Measurements from ENCODE around the gene MEDAG. TPM values are rescaled to one million over a fixed set of nuclear protein-coding genes. Genes with fewer than 3 reads are reported as not detected.
A peak's percentile ranks its signal among the peaks of the same experiment; 100 is the strongest.

MEDAG gene
- total RNA-seq = not detected

- Mint-ChIP-seq H3K4me1 (ENCODE audit: low read depth) (peaks cover 15% of the 10 kb centered on the region), H3K9me3 (ENCODE audit: insufficient read depth) (no peaks in the 10 kb centered on the region), H3K4me3 (no peak within 1 kb of the TSS), H3K36me3 (ENCODE audit: low read depth) (peaks cover 2% of the 10 kb centered on the region), H3K27me3 (ENCODE audit: low read depth) (peaks cover 68% of the 10 kb centered on the region), H3K27ac (no peak within 1 kb of the TSS)
- POLR2A ChIA-PET = no interaction called here
- DNase-seq = no peak
- CTCF ChIA-PET = no interaction called here
- no peak for ATAC-seq
Observed at GRCh38 chr13:30905932-30906383, at the start of gene MEDAG. TSS of gene MEDAG (plus strand) at chr13:30906271. CDS start at chr13:30906516, 245 bp downstream.

GRCh38 chr13:30857018-30857417, 49.1 kb upstream of the MEDAG start:
- no peak for ATAC-seq
- H3K9me3 Mint-ChIP-seq (ENCODE audit: insufficient read depth) = no peaks in the 10 kb centered on the region
- H3K4me3 Mint-ChIP-seq = no peak overlapping the region
- POLR2A ChIA-PET = interaction anchor here (0.6 kb wide), 1 partner anchor 1508 kb away, joined by 3 read pairs; no protein-coding TSS in a partner anchor
- H3K4me1 Mint-ChIP-seq (ENCODE audit: low read depth) = no peaks in the 10 kb centered on the region
- CTCF ChIA-PET = interaction anchor here (5.8 kb wide), 1 partner anchor 10 kb away, joined by 40 read pairs; no protein-coding TSS in a partner anchor
- H3K27ac Mint-ChIP-seq = no peak overlapping the region
- peaks cover 5% of the 10 kb centered on the region for H3K27me3 Mint-ChIP-seq (ENCODE audit: low read depth)
- H3K36me3 Mint-ChIP-seq (ENCODE audit: low read depth) = no peaks in the 10 kb centered on the region
- no peak for DNase-seq

GRCh38 chr13:30857636-30858035, 48.4 kb upstream of the MEDAG start:
- Mint-ChIP-seq H3K4me1 (ENCODE audit: low read depth) (no peaks in the 10 kb centered on the region), H3K9me3 (ENCODE audit: insufficient read depth) (no peaks in the 10 kb centered on the region), H3K27ac (no peak overlapping the region), H3K27me3 (ENCODE audit: low read depth) (peaks cover 2% of the 10 kb centered on the region), H3K36me3 (ENCODE audit: low read depth) (no peaks in the 10 kb centered on the region), H3K4me3 (no peak overlapping the region)
- no peak for DNase-seq
- CTCF ChIA-PET = interaction anchor here (5.8 kb wide), 1 partner anchor 10 kb away, joined by 40 read pairs; no protein-coding TSS in a partner anchor
- POLR2A ChIA-PET = interaction anchor here (0.6 kb wide), 1 partner anchor 1507 kb away, joined by 3 read pairs; no protein-coding TSS in a partner anchor
- no peak for ATAC-seq

- Mint-ChIP-seq H3K27me3 (ENCODE audit: low read depth) (peaks cover 2% of the 10 kb centered on the region), H3K27ac (no peak overlapping the region), H3K36me3 (ENCODE audit: low read depth) (no peaks in the 10 kb centered on the region), H3K4me3 (no peak overlapping the region), H3K9me3 (ENCODE audit: insufficient read depth) (no peaks in the 10 kb centered on the region), H3K4me1 (ENCODE audit: low read depth) (no peaks in the 10 kb centered on the region)
- DNase-seq (no peak), ATAC-seq (no peak)
- POLR2A ChIA-PET = no interaction called here
- CTCF ChIA-PET = no interaction called here
Observed at GRCh38 chr13:30859326-30859725, 46.7 kb upstream of the MEDAG start.

GRCh38 chr13:30861163-30861562, 44.9 kb upstream of the MEDAG start:
- ATAC-seq (no peak), DNase-seq (no peak)
- Mint-ChIP-seq H3K27me3 (ENCODE audit: low read depth) (peaks cover 11% of the 10 kb centered on the region), H3K9me3 (ENCODE audit: insufficient read depth) (no peaks in the 10 kb centered on the region), H3K27ac (no peak overlapping the region), H3K4me1 (ENCODE audit: low read depth) (no peaks in the 10 kb centered on the region), H3K36me3 (ENCODE audit: low read depth) (no peaks in the 10 kb centered on the region), H3K4me3 (no peak overlapping the region)
- CTCF ChIA-PET = no interaction called here
- POLR2A ChIA-PET = no interaction called here

GRCh38 chr13:30861836-30862467, 44.1 kb upstream of the MEDAG start:
- CTCF ChIA-PET = no interaction called here
- Mint-ChIP-seq H3K27ac (no peak overlapping the region), H3K27me3 (ENCODE audit: low read depth) (peaks cover 17% of the 10 kb centered on the region), H3K4me1 (ENCODE audit: low read depth) (no peaks in the 10 kb centered on the region), H3K36me3 (ENCODE audit: low read depth) (no peaks in the 10 kb centered on the region), H3K9me3 (ENCODE audit: insufficient read depth) (no peaks in the 10 kb centered on the region), H3K4me3 (no peak overlapping the region)
- DNase-seq (no peak), ATAC-seq (no peak)
- POLR2A ChIA-PET = no interaction called here

GRCh38 chr13:30862707-30863106, 43.4 kb upstream of the MEDAG start:
- no peak for ATAC-seq
- H3K27ac Mint-ChIP-seq = no peak overlapping the region
- H3K4me3 Mint-ChIP-seq = no peak overlapping the region
- no peaks in the 10 kb centered on the region for H3K36me3 Mint-ChIP-seq (ENCODE audit: low read depth)
- ChIA-PET POLR2A (no interaction called here), CTCF (interaction anchor here (1.0 to 1.1 kb wide), 2 partner anchors 8 to 182 kb away, joined by 3 read pairs; no protein-coding TSS in a partner anchor)
- peaks cover 20% of the 10 kb centered on the region for H3K27me3 Mint-ChIP-seq (ENCODE audit: low read depth)
- H3K9me3 Mint-ChIP-seq (ENCODE audit: insufficient read depth) = no peaks in the 10 kb centered on the region
- H3K4me1 Mint-ChIP-seq (ENCODE audit: low read depth) = no peaks in the 10 kb centered on the region
- DNase-seq = no peak

- ChIA-PET CTCF (interaction anchor here (1.0 to 1.1 kb wide), 2 partner anchors 9 to 181 kb away, joined by 3 read pairs; no protein-coding TSS in a partner anchor), POLR2A (no interaction called here)
- Mint-ChIP-seq H3K9me3 (ENCODE audit: insufficient read depth) (no peaks in the 10 kb centered on the region), H3K36me3 (ENCODE audit: low read depth) (no peaks in the 10 kb centered on the region), H3K4me1 (ENCODE audit: low read depth) (no peaks in the 10 kb centered on the region), H3K4me3 (no peak overlapping the region), H3K27me3 (ENCODE audit: low read depth) (peaks cover 24% of the 10 kb centered on the region), H3K27ac (no peak overlapping the region)
- DNase-seq (no peak), ATAC-seq (no peak)
Observed at GRCh38 chr13:30863231-30863630, 42.8 kb upstream of the MEDAG start.

GRCh38 chr13:30863796-30864195, 42.3 kb upstream of the MEDAG start:
- DNase-seq (no peak), ATAC-seq (no peak)
- no peak overlapping the region for H3K4me3 Mint-ChIP-seq
- H3K4me1 Mint-ChIP-seq (ENCODE audit: low read depth) = no peaks in the 10 kb centered on the region
- no peaks in the 10 kb centered on the region for H3K9me3 Mint-ChIP-seq (ENCODE audit: insufficient read depth)
- CTCF ChIA-PET = interaction anchor here (1.0 to 1.1 kb wide), 2 partner anchors 10 to 181 kb away, joined by 3 read pairs; no protein-coding TSS in a partner anchor
- H3K27ac Mint-ChIP-seq = no peak overlapping the region
- H3K36me3 Mint-ChIP-seq (ENCODE audit: low read depth) = no peaks in the 10 kb centered on the region
- H3K27me3 Mint-ChIP-seq (ENCODE audit: low read depth) = peaks cover 24% of the 10 kb centered on the region
- POLR2A ChIA-PET = no interaction called here

GRCh38 chr13:30864433-30865122, 41.5 kb upstream of the MEDAG start:
- CTCF ChIA-PET = interaction anchor here (0.6 to 5.7 kb wide), 9 partner anchors 8 to 175 kb away, joined by 3 to 40 read pairs (median 4); no protein-coding TSS in a partner anchor
- H3K4me3 Mint-ChIP-seq = no peak overlapping the region
- no peak for ATAC-seq
- no peak overlapping the region for H3K27ac Mint-ChIP-seq
- peaks cover 24% of the 10 kb centered on the region for H3K27me3 Mint-ChIP-seq (ENCODE audit: low read depth)
- POLR2A ChIA-PET = no interaction called here
- DNase-seq = no peak
- no peaks in the 10 kb centered on the region for H3K4me1 Mint-ChIP-seq (ENCODE audit: low read depth)
- no peaks in the 10 kb centered on the region for H3K36me3 Mint-ChIP-seq (ENCODE audit: low read depth)
- no peaks in the 10 kb centered on the region for H3K9me3 Mint-ChIP-seq (ENCODE audit: insufficient read depth)

GRCh38 chr13:30865123-30866049, 40.7 kb upstream of the MEDAG start:
- DNase-seq (peak; percentile 67), ATAC-seq (peak; percentile 86)
- Mint-ChIP-seq H3K4me1 (ENCODE audit: low read depth) (no peaks in the 10 kb centered on the region), H3K27me3 (ENCODE audit: low read depth) (peaks cover 22% of the 10 kb centered on the region), H3K27ac (no peak overlapping the region), H3K9me3 (ENCODE audit: insufficient read depth) (no peaks in the 10 kb centered on the region), H3K4me3 (no peak overlapping the region), H3K36me3 (ENCODE audit: low read depth) (no peaks in the 10 kb centered on the region)
- CTCF ChIA-PET = interaction anchor here (0.5 to 5.7 kb wide), 20 partner anchors 9 to 194 kb away, joined by 3 to 40 read pairs (median 4); no protein-coding TSS in a partner anchor
- POLR2A ChIA-PET = no interaction called here
